ENCODE results near the gene COX10.

COX10 gene

GRCh38 chr17:14084955-14085354, 15.7 kb downstream of the COX10 start:
- no peak for DNase-seq (ENCODE audit: low read depth)
- TF ChIP-seq CTCF (IDR thresholded peaks at IDR 0.05; ENCODE audit: control insufficient read depth, insufficient read depth, low read depth, low read length, missing control alignments): no peak
- no peak overlapping the region for H3K4me3 ChIP-seq (ENCODE audit: control insufficient read depth, low read depth, low read length)

GRCh38 chr17:14086189-14086588, 16.9 kb downstream of the COX10 start:
- no peak overlapping the region for H3K4me3 ChIP-seq (ENCODE audit: control insufficient read depth, low read depth, low read length)
- DNase-seq (ENCODE audit: low read depth): no peak
- TF ChIP-seq CTCF (IDR thresholded peaks at IDR 0.05; ENCODE audit: control insufficient read depth, insufficient read depth, low read depth, low read length, missing control alignments): no peak

- H3K4me3 ChIP-seq (ENCODE audit: control insufficient read depth, low read depth, low read length): no peak overlapping the region
- no peak for DNase-seq (ENCODE audit: low read depth)
- no peak for TF ChIP-seq CTCF (IDR thresholded peaks at IDR 0.05; ENCODE audit: control insufficient read depth, insufficient read depth, low read depth, low read length, missing control alignments)
These were observed 19.9 kb downstream of the COX10 start for GRCh38 chr17:14089179-14089578.

- no peak for DNase-seq (ENCODE audit: low read depth)
- no peak for TF ChIP-seq CTCF (IDR thresholded peaks at IDR 0.05; ENCODE audit: control insufficient read depth, insufficient read depth, low read depth, low read length, missing control alignments)
- no peak overlapping the region for H3K4me3 ChIP-seq (ENCODE audit: control insufficient read depth, low read depth, low read length)
These were observed 22.1 kb downstream of the COX10 start for GRCh38 chr17:14091367-14091766.

GRCh38 chr17:14092808-14093207, 23.5 kb downstream of the COX10 start:
- TF ChIP-seq CTCF (IDR thresholded peaks at IDR 0.05; ENCODE audit: control insufficient read depth, insufficient read depth, low read depth, low read length, missing control alignments): no peak
- DNase-seq (ENCODE audit: low read depth): no peak
- H3K4me3 ChIP-seq (ENCODE audit: control insufficient read depth, low read depth, low read length): no peak overlapping the region

- no peak overlapping the region for H3K4me3 ChIP-seq (ENCODE audit: control insufficient read depth, low read depth, low read length)
- no peak for TF ChIP-seq CTCF (IDR thresholded peaks at IDR 0.05; ENCODE audit: control insufficient read depth, insufficient read depth, low read depth, low read length, missing control alignments)
These were observed 25.6 kb downstream of the COX10 start for GRCh38 chr17:14094676-14095601.

More at GRCh38 chr17:14094676-14095601, 25.6 kb downstream of the COX10 start:
- no peak for DNase-seq (ENCODE audit: low read depth)

Measured in AG09309 (cell line).